Lung (tissue), 12 donors: ENCODE data around the gene CELF5. TPM values are rescaled to one million over a fixed set of nuclear protein-coding genes. Genes with fewer than 3 reads are reported as not detected.
A peak's percentile ranks its signal among the peaks of the same experiment; 100 is the strongest.

Experiments
- ATAC-seq: fragments of 200-7000 bp; cut with Tn5 transposase; one replicate; pipeline ENCODE4 v1.9.1; 2020; ENCODE audit warnings: moderate number of reproducible peaks; ENCODE audit not compliant: insufficient read depth, low FRiP score
- DNase-seq, 3 donors: peaks; one replicate each; pipeline ENCODE4 v3.0.0-alpha.2; 2013 to 2017
- H3K27ac ChIP-seq, 2 donors: one replicate each; pipeline ENCODE4 v1.5.1; 2013; ENCODE audit warnings: mild to moderate bottlenecking in 2 of 2, moderate library complexity in 2 of 2, control low read depth in 1 of 2, inconsistent platforms in 1 of 2, low read depth in 1 of 2, low read length in 1 of 2
- H3K27me3 ChIP-seq, 3 donors: one replicate each; pipeline ENCODE4 v1.5.1; 2013; ENCODE audit warnings: low read length in 2 of 3; ENCODE audit not compliant: control insufficient read depth in 3 of 3, insufficient read depth in 3 of 3
- H3K36me3 ChIP-seq, 4 donors: one replicate each; pipeline ENCODE4 v1.5.1; 2013; ENCODE audit warnings: low read length in 4 of 4, mild to moderate bottlenecking in 1 of 4, moderate library complexity in 1 of 4; ENCODE audit not compliant: control insufficient read depth in 4 of 4, insufficient read depth in 4 of 4
- H3K4me1 ChIP-seq, 5 donors: one replicate each; pipeline ENCODE4 v1.5.1; 2013; ENCODE audit warnings: low read length in 5 of 5, mild to moderate bottlenecking in 2 of 5, moderate library complexity in 1 of 5; ENCODE audit not compliant: control insufficient read depth in 5 of 5, insufficient read depth in 5 of 5
- H3K4me3 ChIP-seq: one replicate; pipeline ENCODE4 v1.5.1; 2013; ENCODE audit warnings: mild to moderate bottlenecking, control low read depth, moderate library complexity
- H3K9ac ChIP-seq, 2 donors: one replicate each; pipeline ENCODE4 v1.5.1; 2013; ENCODE audit warnings: low read length in 2 of 2, control low read depth in 1 of 2; ENCODE audit not compliant: insufficient read depth in 1 of 2
- H3K9me3 ChIP-seq, 4 donors: one replicate each; pipeline ENCODE4 v1.5.1; 2013; ENCODE audit warnings: low read length in 3 of 4, mild to moderate bottlenecking in 1 of 4, moderate library complexity in 1 of 4; ENCODE audit not compliant: control insufficient read depth in 4 of 4, insufficient read depth in 3 of 4
- WGBS, 2 donors: extraction: QIAGEN DNeasy Blood & Tissue Kit; methylation state at CpG; one replicate each; pipeline ENCODE4 v1.1.7; 2013; 5-methylcytosine and 5-hydroxymethylcytosine counted together
- polyA plus RNA-seq, 2 donors: library from polyadenylated mRNA; stranded (reverse); fragments of 200-250 nt; gene quantifications; one replicate each; pipeline ENCODE4 v1.2.1, GENCODE V29; 2013
- total RNA-seq, 2 donors: library from RNA; depleted of rRNA in 1 of 2; stranded (reverse); fragments of >200 nt in 1 of 2; gene quantifications; one replicate each; pipeline ENCODE4 v1.2.1, GENCODE V29; 2014 to 2021
- TF ChIP-seq, protein P1 (sequence below): IDR thresholded peaks from 2 replicates; pipeline ENCODE4 v1.5.1; 2012; ENCODE audit warnings: mild to moderate bottlenecking; ENCODE audit errors: control extremely low read depth, extremely low read depth
- donor health status: control.
- donor health status: control.
- donor health status: Bipolar disorder and iron deficiency.
- donor health status: healthy.
- donor health status: DM: yes; HTN: yes; CAD: no.

Gene CELF5
- total and polyA plus RNA-seq, 4 donors, result 0.08 to 0.14 (median 0.12) TPM; not detected in 1

DNA sequence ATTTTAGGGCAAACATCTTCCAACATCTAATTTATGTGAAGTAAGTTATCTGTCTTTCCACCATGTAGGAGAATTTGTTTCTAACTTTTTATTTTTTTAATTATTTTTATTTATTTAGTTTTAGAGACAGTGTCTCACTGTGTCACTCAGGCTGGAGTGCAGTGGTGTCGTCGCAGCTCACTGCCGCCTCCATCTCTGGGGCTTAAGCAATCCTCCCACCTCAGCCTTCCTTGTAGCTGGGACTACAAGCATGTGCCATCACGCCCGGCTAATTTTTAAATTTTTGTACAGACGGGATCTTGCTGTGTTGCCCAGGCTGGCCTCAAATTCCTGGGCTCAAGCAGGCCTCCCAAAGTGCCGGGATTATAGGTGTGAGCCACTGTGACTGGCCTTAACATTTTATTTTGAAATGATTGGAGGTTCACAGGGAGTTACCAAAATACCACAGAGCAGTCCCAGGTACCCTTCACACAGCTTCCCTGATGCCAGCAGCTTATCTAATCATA lies 58.8 kb downstream of the CELF5 start:
- peaks cover 0 to 5% (median 3%) of the 10 kb centered on the region in 3 donors for H3K27me3 ChIP-seq
- no peak overlapping the region for H3K9ac ChIP-seq
- TF ChIP-seq, protein P1, sequence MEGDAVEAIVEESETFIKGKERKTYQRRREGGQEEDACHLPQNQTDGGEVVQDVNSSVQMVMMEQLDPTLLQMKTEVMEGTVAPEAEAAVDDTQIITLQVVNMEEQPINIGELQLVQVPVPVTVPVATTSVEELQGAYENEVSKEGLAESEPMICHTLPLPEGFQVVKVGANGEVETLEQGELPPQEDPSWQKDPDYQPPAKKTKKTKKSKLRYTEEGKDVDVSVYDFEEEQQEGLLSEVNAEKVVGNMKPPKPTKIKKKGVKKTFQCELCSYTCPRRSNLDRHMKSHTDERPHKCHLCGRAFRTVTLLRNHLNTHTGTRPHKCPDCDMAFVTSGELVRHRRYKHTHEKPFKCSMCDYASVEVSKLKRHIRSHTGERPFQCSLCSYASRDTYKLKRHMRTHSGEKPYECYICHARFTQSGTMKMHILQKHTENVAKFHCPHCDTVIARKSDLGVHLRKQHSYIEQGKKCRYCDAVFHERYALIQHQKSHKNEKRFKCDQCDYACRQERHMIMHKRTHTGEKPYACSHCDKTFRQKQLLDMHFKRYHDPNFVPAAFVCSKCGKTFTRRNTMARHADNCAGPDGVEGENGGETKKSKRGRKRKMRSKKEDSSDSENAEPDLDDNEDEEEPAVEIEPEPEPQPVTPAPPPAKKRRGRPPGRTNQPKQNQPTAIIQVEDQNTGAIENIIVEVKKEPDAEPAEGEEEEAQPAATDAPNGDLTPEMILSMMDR, result no peak
- no peak overlapping the region for H3K27ac ChIP-seq
- DNase-seq, result no peak
- peaks cover 0 to 3% (median 0%) of the 10 kb centered on the region in 5 donors for H3K4me1 ChIP-seq
- peaks cover 0 to 3% (median 0%) of the 10 kb centered on the region in 4 donors for H3K9me3 ChIP-seq
- H3K4me3 ChIP-seq, result no peak overlapping the region
- no peaks in the 10 kb centered on the region for H3K36me3 ChIP-seq
- ATAC-seq, result no peak
- WGBS, 2 donors, result 80% methylated on average over 7 of the region's 7 CpGs

DNA sequence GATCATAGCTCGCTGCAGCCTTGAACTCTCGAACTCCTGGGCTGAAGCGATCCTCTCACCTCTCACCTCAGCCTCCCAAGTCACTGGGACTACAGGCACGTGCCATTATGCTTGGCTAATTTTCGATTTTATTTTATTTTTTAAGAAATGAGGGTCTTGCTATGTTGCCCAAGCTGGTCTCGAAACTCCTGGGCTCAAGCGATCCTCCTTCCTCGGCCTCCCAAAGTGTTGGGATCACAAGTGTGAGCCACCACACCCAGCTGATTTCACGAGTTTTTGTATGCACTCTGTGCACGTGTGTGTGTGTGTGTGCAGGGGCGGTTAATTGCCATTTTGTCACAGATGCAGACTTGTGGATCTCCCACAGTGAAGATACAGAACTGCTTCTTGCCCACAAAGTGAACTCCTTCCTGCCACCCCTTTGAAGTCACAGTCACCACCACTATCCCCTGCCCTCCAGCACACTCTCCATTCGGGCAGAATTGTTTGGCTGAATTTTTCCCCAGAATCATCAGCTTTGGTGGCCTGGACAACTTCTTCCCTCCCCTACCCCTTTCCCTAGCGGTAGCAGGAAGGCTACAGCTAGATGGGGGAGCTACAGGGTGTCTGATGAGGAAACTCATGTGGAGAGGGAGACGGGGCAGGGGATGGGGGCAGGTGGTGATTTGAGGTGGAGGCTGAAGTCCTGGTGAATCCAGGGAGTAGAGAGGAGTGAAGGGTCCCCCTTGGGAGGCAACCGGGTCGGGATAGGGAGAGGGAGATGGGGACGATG lies 59.6 kb downstream of the CELF5 start:
- ATAC-seq, result no peak
- Histone ChIP-seq H3K9me3 (no peaks in the 10 kb centered on the region), H3K27ac (no peak overlapping the region)

DNA sequence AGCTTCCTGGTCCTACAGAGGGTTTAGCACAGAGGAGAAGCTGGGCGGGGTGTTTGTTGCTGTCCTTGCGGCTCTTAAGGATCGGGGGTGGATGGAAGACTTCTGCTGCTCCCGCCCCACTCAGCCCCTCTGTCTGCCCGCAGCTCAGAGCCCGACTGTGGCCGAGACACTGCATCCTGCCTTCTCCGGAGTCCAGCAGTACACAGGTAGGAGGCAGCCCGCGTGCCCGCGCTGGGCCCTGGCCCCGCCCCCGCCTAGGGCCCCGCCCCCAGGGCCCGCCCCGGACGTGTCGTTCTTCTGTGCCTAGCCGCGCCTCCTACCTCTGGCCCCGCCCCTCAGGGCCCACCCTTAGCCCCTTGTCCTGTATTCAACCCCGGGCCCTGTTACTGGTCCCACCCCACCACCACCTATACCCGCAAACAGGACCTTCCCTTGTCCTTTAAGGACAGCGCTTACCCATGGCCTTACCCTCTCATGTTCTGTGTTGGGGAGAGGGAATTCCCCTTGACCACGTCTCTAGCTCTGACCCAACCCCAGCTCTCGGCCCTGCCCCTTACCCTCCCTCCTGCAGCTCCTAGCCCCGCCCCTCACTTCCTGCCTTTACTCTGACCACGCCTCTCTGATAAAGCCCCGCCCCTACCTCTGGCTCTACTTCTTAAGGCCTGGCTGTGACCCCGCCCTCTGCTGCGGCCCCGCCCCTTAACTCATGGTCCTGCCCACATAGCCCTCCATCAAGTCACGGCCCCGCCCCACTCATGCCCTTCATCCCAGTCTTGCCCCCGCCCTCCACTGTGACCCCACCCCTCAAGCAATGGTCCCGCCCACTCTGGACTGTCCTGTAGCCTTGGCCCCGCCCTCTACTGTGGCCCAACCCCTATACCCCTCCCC lies 60.5 kb downstream of the CELF5 start:
- Histone ChIP-seq H3K4me1 (peaks cover 0 to 3% (median 0%) of the 10 kb centered on the region in 5 donors), H3K36me3 (no peaks in the 10 kb centered on the region), H3K9ac (no peak overlapping the region), H3K27ac (no peak overlapping the region), H3K9me3 (no peaks in the 10 kb centered on the region), H3K27me3 (peaks cover 0 to 4% (median 1%) of the 10 kb centered on the region in 3 donors), H3K4me3 (no peak overlapping the region)
- TF ChIP-seq, protein P1, result no peak
- WGBS, 2 donors, result 2 to 3% methylated on average over 27 to 38 of the region's 38 CpGs
- DNase-seq (peak; percentile 51 to 85 (median 63)), ATAC-seq (peak; percentile 78)

More for the DNA sequence above, 59.6 kb downstream of the CELF5 start:
- 65 to 70% methylated on average over 17 of the region's 17 CpGs for WGBS, 2 donors
- TF ChIP-seq, protein P1, result no peak
- no peaks in the 10 kb centered on the region for H3K36me3 ChIP-seq
- peaks cover 0 to 3% (median 0%) of the 10 kb centered on the region in 5 donors for H3K4me1 ChIP-seq
- no peak overlapping the region for H3K9ac ChIP-seq
- H3K27me3 ChIP-seq, result peaks cover 0 to 4% (median 0%) of the 10 kb centered on the region in 3 donors
- H3K4me3 ChIP-seq, result no peak overlapping the region
- no peak for DNase-seq
